HUDEP-2 (cell line): ENCODE data around the gene APBA2.
A peak's percentile ranks its signal among the peaks of the same experiment; 100 is the strongest.

Source experiments
- DNase-seq, 76 experiments: peaks; one replicate each; lab custom pipeline; 2025; ENCODE audit not compliant: unreplicated experiment in 76 of 76; lab: John Stamatoyannopoulos, UW

Gene APBA2

GRCh38 chr15:29113336-29114220 is 227.8 kb downstream of the APBA2 start:
- no peak for DNase-seq

GRCh38 chr15:29114221-29115092 is 228.7 kb downstream of the APBA2 start:
- DNase-seq: no peak

- DNase-seq: no peak
Observed at GRCh38 chr15:29115093-29115991, 229.6 kb downstream of the APBA2 start.

GRCh38 chr15:29116970-29117700 is 231.4 kb downstream of the APBA2 start:
- DNase-seq: no peak

- no peak for DNase-seq
Observed at GRCh38 chr15:29117778-29118177, 232.0 kb downstream of the APBA2 start.

- DNase-seq: no peak
Observed at GRCh38 chr15:29119847-29120246, 234.1 kb downstream of the APBA2 start.

GRCh38 chr15:29120593-29121368 is 235.0 kb downstream of the APBA2 start:
- no peak for DNase-seq

- DNase-seq: no peak
Observed at GRCh38 chr15:29121369-29121656, 235.5 kb downstream of the APBA2 start.

GRCh38 chr15:29121907-29122306 is 236.1 kb downstream of the APBA2 start:
- no peak for DNase-seq

GRCh38 chr15:29122506-29122905 is 236.7 kb downstream of the APBA2 start:
- no peak for DNase-seq

- no peak for DNase-seq
Observed at GRCh38 chr15:29123171-29123570, 237.4 kb downstream of the APBA2 start.

GRCh38 chr15:29123991-29124390 is 238.2 kb downstream of the APBA2 start:
- DNase-seq: no peak

GRCh38 chr15:29124581-29125381 is 239.0 kb downstream of the APBA2 start:
- no peak for DNase-seq

GRCh38 chr15:29125382-29126207 is 239.8 kb downstream of the APBA2 start:
- DNase-seq: no peak

GRCh38 chr15:29126208-29126536 is 240.4 kb downstream of the APBA2 start:
- no peak for DNase-seq

GRCh38 chr15:29126821-29127461 is 241.2 kb downstream of the APBA2 start:
- DNase-seq: peak in 3 of 76 experiments; percentile 3 to 8 (median 3)
